Lung (tissue), 12 donors: ENCODE measurements around the gene TTC34. TPM values are rescaled to one million over a fixed set of nuclear protein-coding genes. Genes with fewer than 3 reads are reported as not detected.
"Not testable (repeated sequence)": the region's sequence is repeated elsewhere in the genome, so short reads cannot be mapped to it uniquely, and the experiment has no call there.

Experiments
- ATAC-seq: fragments of 200-7000 bp; cut with Tn5 transposase; one replicate; pipeline ENCODE4 v1.9.1; 2020; ENCODE audit warnings: moderate number of reproducible peaks; ENCODE audit not compliant: insufficient read depth, low FRiP score
- DNase-seq, 3 donors: peaks; one replicate each; pipeline ENCODE4 v3.0.0-alpha.2; 2013 to 2017
- H3K27ac ChIP-seq, 2 donors: one replicate each; pipeline ENCODE4 v1.5.1; 2013; ENCODE audit warnings: mild to moderate bottlenecking in 2 of 2, moderate library complexity in 2 of 2, control low read depth in 1 of 2, inconsistent platforms in 1 of 2, low read depth in 1 of 2, low read length in 1 of 2
- H3K27me3 ChIP-seq, 3 donors: one replicate each; pipeline ENCODE4 v1.5.1; 2013; ENCODE audit warnings: low read length in 2 of 3; ENCODE audit not compliant: control insufficient read depth in 3 of 3, insufficient read depth in 3 of 3
- H3K36me3 ChIP-seq, 4 donors: one replicate each; pipeline ENCODE4 v1.5.1; 2013; ENCODE audit warnings: low read length in 4 of 4, mild to moderate bottlenecking in 1 of 4, moderate library complexity in 1 of 4; ENCODE audit not compliant: control insufficient read depth in 4 of 4, insufficient read depth in 4 of 4
- H3K4me1 ChIP-seq, 5 donors: one replicate each; pipeline ENCODE4 v1.5.1; 2013; ENCODE audit warnings: low read length in 5 of 5, mild to moderate bottlenecking in 2 of 5, moderate library complexity in 1 of 5; ENCODE audit not compliant: control insufficient read depth in 5 of 5, insufficient read depth in 5 of 5
- H3K4me3 ChIP-seq: one replicate; pipeline ENCODE4 v1.5.1; 2013; ENCODE audit warnings: mild to moderate bottlenecking, control low read depth, moderate library complexity
- H3K9ac ChIP-seq, 2 donors: one replicate each; pipeline ENCODE4 v1.5.1; 2013; ENCODE audit warnings: low read length in 2 of 2, control low read depth in 1 of 2; ENCODE audit not compliant: insufficient read depth in 1 of 2
- H3K9me3 ChIP-seq, 4 donors: one replicate each; pipeline ENCODE4 v1.5.1; 2013; ENCODE audit warnings: low read length in 3 of 4, mild to moderate bottlenecking in 1 of 4, moderate library complexity in 1 of 4; ENCODE audit not compliant: control insufficient read depth in 4 of 4, insufficient read depth in 3 of 4
- CTCF ChIP-seq: IDR thresholded peaks from 2 replicates; pipeline ENCODE4 v1.5.1; 2012; ENCODE audit warnings: mild to moderate bottlenecking; ENCODE audit errors: control extremely low read depth, extremely low read depth
- WGBS, 2 donors: extraction: QIAGEN DNeasy Blood & Tissue Kit; methylation state at CpG; one replicate each; pipeline ENCODE4 v1.1.7; 2013; 5-methylcytosine and 5-hydroxymethylcytosine counted together
- polyA plus RNA-seq, 2 donors: library from polyadenylated mRNA; stranded (reverse); fragments of 200-250 nt; gene quantifications; one replicate each; pipeline ENCODE4 v1.2.1, GENCODE V29; 2013
- total RNA-seq, 2 donors: library from RNA; depleted of rRNA in 1 of 2; stranded (reverse); fragments of >200 nt in 1 of 2; gene quantifications; one replicate each; pipeline ENCODE4 v1.2.1, GENCODE V29; 2014 to 2021
- donor health status: control.
- donor health status: control.
- donor health status: Bipolar disorder and iron deficiency.
- donor health status: healthy.
- donor health status: DM: yes; HTN: yes; CAD: no.

Gene TTC34
- total and polyA plus RNA-seq, 4 donors: 0.30 to 3.3 (median 0.75) TPM

GRCh38 chr1:2799811-2800663 lies 1.5 kb downstream of the TTC34 start:
- H3K27me3 ChIP-seq: peaks cover 0 to 6% (median 3%) of the 10 kb centered on the region in 3 donors
- no peak for ATAC-seq
- 86 to 91% methylated on average over 47 to 49 of the region's 49 CpGs for WGBS, 2 donors

GRCh38 chr1:2798958-2799357 lies 2.5 kb downstream of the TTC34 start:
- H3K27me3 ChIP-seq, DNase-seq: not testable (repeated sequence)

More at GRCh38 chr1:2799811-2800663, 1.5 kb downstream of the TTC34 start:
- no peak overlapping the region for H3K4me3 ChIP-seq
- TF ChIP-seq CTCF: no peak
- no peaks in the 10 kb centered on the region for H3K36me3 ChIP-seq
- no peaks in the 10 kb centered on the region for H3K4me1 ChIP-seq
- no peak overlapping the region for H3K27ac ChIP-seq
- DNase-seq: no peak
- H3K9me3 ChIP-seq: peaks cover 0 to 14% (median 0%) of the 10 kb centered on the region in 4 donors
- no peak overlapping the region for H3K9ac ChIP-seq

DNA sequence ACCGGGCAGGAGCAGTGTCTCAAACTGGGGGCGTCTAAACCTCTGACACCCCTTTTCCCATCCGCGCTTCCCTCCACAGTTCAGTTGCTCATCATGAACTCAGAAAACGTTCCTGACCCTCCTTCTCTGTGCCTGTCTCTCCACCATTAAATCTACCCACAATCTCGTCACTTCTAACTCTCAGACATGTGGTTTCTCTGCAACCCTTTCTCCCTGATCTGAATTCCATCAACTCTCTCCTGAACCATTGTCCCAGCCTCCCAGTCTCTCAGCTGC lies 3.8 kb downstream of the TTC34 start:
- Histone ChIP-seq H3K4me3 (no peak overlapping the region), H3K4me1 (no peaks in the 10 kb centered on the region), H3K9ac (no peak overlapping the region), H3K27ac (no peak overlapping the region), H3K36me3 (no peaks in the 10 kb centered on the region), H3K27me3 (peaks cover 0 to 7% (median 3%) of the 10 kb centered on the region in 3 donors), H3K9me3 (peaks cover 0 to 19% (median 5%) of the 10 kb centered on the region in 4 donors)
- ATAC-seq (no peak), DNase-seq (no peak)
- TF ChIP-seq CTCF: no peak
- WGBS, 2 donors: 60 to 69% methylated on average over 6 of the region's 6 CpGs

More at GRCh38 chr1:2798958-2799357, 2.5 kb downstream of the TTC34 start:
- 94 to 95% methylated on average over 7 of the region's 7 CpGs for WGBS, 2 donors
- peaks cover 0 to 16% (median 3%) of the 10 kb centered on the region in 4 donors for H3K9me3 ChIP-seq
- not testable (repeated sequence) for H3K4me1 ChIP-seq, H3K36me3 ChIP-seq, ATAC-seq, H3K27ac ChIP-seq, H3K9ac ChIP-seq, H3K4me3 ChIP-seq

- 43 to 56% methylated on average over 19 of the region's 19 CpGs for WGBS, 2 donors
- H3K27me3 ChIP-seq: peaks cover 0 to 6% (median 4%) of the 10 kb centered on the region in 3 donors
These were observed 4.4 kb downstream of the TTC34 start for GRCh38 chr1:2796890-2797740.

More at GRCh38 chr1:2796890-2797740, 4.4 kb downstream of the TTC34 start:
- no peaks in the 10 kb centered on the region for H3K4me1 ChIP-seq
- H3K36me3 ChIP-seq: no peaks in the 10 kb centered on the region
- H3K4me3 ChIP-seq: no peak overlapping the region
- H3K9me3 ChIP-seq: peaks cover 0 to 22% (median 9%) of the 10 kb centered on the region in 4 donors
- H3K9ac ChIP-seq: no peak overlapping the region
- no peak overlapping the region for H3K27ac ChIP-seq
- no peak for TF ChIP-seq CTCF
- DNase-seq (no peak), ATAC-seq (no peak)
